Measurements from ENCODE around the gene POLR3H.

The POLR3H gene

DNA sequence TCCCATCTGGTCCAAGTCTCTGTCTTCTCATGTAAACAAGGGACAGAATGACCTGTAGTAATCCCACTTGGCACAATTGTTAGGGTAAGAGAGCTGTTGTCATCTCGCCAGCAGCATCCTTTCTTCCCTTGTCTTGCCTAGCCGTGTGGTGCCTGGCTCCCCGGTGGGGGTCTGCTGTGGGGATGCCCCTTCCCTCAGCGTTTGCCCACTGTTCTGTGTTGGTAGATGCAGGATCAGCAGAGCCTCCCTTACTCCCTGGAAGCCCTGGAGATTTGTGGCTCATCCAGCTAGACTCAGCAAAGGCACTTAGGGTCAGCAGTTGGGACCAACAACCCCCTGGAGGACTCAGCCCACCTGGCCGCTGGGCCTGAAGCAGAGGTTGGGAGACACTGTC, 62.3 kb downstream of the POLR3H start:
- peak; percentile 56 for DNase-seq (ENCODE audit: low spot score)

DNA sequence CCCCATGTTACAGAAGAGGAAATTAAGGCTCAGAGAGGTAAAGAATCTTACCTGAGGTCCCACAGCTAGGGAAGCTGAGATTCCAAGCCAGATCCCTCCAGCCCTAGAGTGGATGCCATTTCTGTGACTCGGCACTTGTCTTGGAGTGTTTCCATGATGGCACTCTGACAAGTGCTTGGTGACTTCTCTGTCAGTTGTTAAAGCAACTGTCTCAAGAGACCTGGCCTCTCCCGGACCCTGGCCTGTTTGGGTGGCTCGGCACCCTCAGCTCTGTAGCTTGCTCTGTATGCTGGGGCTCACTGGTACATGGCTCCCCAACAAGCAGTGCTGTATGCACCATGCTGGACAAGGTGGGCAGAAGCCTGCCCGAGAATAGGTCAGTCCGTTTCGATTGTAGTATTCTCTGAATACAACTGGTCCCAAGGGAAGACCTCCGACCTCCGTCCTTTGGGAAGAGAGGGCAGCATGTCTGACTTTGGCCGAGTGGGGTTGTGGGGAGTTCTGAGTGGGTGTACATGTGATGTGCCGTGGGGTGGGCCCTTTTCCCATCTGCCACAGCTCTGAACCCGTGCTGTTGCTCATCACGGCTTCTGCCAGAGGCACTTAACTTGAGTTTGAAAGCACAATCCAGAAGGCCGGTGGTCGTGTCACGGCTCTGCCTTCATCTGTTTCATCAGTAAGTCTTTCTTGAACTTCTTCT, 63.0 kb downstream of the POLR3H start:
- DNase-seq (ENCODE audit: low spot score) = no peak

- DNase-seq (ENCODE audit: low spot score) = no peak
Observed at GRCh38 chr22:41480397-41480735, 63.9 kb downstream of the POLR3H start.

DNA sequence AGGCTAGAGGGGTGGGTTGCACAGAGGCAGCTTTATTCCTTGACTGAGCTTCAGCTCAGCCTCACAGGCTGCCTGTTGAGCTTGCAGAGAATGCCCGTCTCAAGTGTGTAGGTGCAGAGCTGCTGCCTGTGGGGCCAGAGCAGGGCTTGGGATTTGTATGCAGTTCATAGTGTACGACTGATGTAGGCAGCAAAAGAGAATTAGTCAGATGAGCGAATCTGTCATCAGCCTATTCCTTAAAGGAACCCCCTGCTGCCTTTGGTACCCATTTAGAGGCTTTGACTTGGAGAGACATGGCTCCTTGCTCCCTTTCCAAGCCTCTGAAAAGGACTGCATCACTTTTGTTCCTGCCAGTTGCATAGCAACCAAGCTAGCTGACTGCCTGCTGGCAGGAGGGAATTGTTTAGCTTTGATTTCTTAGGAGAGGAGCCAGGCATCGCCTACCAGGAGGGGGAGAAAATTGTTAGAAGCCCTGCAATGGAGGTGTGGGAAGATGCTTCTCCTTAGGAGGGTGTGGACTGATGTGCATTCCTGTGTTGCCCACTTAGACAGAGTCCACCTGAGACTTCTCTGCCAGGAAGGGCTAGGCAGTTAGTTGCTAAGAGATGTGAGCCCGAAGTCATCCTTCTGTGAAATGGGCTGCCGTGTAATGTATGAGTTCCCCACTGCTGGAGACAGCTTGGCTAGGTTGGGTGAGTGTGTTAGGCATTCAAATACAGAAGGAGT, 64.4 kb downstream of the POLR3H start:
- peak; percentile 52 for DNase-seq (ENCODE audit: low spot score)

GRCh38 chr22:41478891-41479521, 65.3 kb downstream of the POLR3H start:
- DNase-seq (ENCODE audit: low spot score) = no peak

- DNase-seq (ENCODE audit: low spot score) = no peak
Observed at GRCh38 chr22:41478473-41478872, 65.8 kb downstream of the POLR3H start.
